Activated naive CD4-positive, alpha-beta T cell treated with anti-CD3 and anti-CD28 coated beads, Interleukin-2, amount 50 U/mL, for 72 hours (primary cell): Measurements from ENCODE around the gene DSG1. TPM values are rescaled to one million over a fixed set of nuclear protein-coding genes. Genes with fewer than 3 reads are reported as not detected.
"Not testable (repeated sequence)": the region's sequence is repeated elsewhere in the genome, so short reads cannot be mapped to it uniquely, and the experiment has no call there.

Source experiments
- ATAC-seq, 2 donors: fragments of 150-1000 bp; cut with Tn5 transposase; 2 replicates each; pipeline ENCODE4 v1.10.0; 2021; ENCODE audit warnings: mild to moderate bottlenecking in 2 of 2, moderate library complexity in 2 of 2
- DNase-seq, 2 donors: peaks; one replicate each; pipeline ENCODE4 v3.0.0; 2021 to 2022; ENCODE audit warnings: low spot score in 2 of 2
- H3K27ac Mint-ChIP-seq, 2 donors: one replicate each; pipeline ENCODE4 v1.8.0; 2022; ENCODE audit warnings: mild to moderate bottlenecking in 2 of 2, mixed read lengths in 2 of 2
- H3K36me3 Mint-ChIP-seq, 2 donors: one replicate each; pipeline ENCODE4 v1.8.0; 2022; ENCODE audit warnings: mixed read lengths in 2 of 2
- H3K9me3 Mint-ChIP-seq, 2 donors: one replicate each; pipeline ENCODE4 v1.8.0; 2022; ENCODE audit warnings: mixed read lengths in 2 of 2
- total RNA-seq, 2 donors: library from RNA; stranded (reverse); gene quantifications; one replicate each; pipeline ENCODE4 v1.2.3, GENCODE V29; 2022

Gene DSG1
- total RNA-seq, 2 donors from 2014 or later, result not detected

- DNase-seq (no peak), ATAC-seq (no peak)
- Mint-ChIP-seq H3K9me3 (peaks cover 0 to 7% of the 10 kb centered on the region in 2 donors), H3K36me3 (no peaks in the 10 kb centered on the region), H3K27ac (no peak overlapping the region)
These were observed 8.8 kb upstream of the DSG1 start for GRCh38 chr18:31309115-31309514.

- ATAC-seq (no peak), DNase-seq (no peak)
- H3K27ac Mint-ChIP-seq, result no peak overlapping the region
- no peaks in the 10 kb centered on the region for H3K36me3 Mint-ChIP-seq
- peaks cover 0 to 4% of the 10 kb centered on the region in 2 donors for H3K9me3 Mint-ChIP-seq
These were observed 986 bp upstream of the DSG1 start for GRCh38 chr18:31316974-31317373.

- DNase-seq (no peak), ATAC-seq (no peak)
- Mint-ChIP-seq H3K36me3 (no peaks in the 10 kb centered on the region), H3K9me3 (peaks cover 6 to 15% of the 10 kb centered on the region in 2 donors), H3K27ac (no peak overlapping the region)
These were observed 3.8 kb downstream of the DSG1 start for GRCh38 chr18:31321719-31322118.

GRCh38 chr18:31325051-31325450 lies 7.1 kb downstream of the DSG1 start:
- Mint-ChIP-seq H3K27ac (no peak overlapping the region), H3K9me3 (peaks cover 6 to 19% of the 10 kb centered on the region in 2 donors), H3K36me3 (no peaks in the 10 kb centered on the region)
- ATAC-seq (no peak), DNase-seq (no peak)

- ATAC-seq (no peak), DNase-seq (no peak)
- no peak overlapping the region for H3K27ac Mint-ChIP-seq
- no peaks in the 10 kb centered on the region for H3K36me3 Mint-ChIP-seq
- H3K9me3 Mint-ChIP-seq, result peaks cover 0 to 5% of the 10 kb centered on the region in 2 donors
These were observed 12.0 kb downstream of the DSG1 start for GRCh38 chr18:31329787-31330438.

- DNase-seq (no peak), ATAC-seq (no peak)
- no peaks in the 10 kb centered on the region for H3K36me3 Mint-ChIP-seq
- H3K27ac Mint-ChIP-seq, result no peak overlapping the region
- peaks cover 8 to 9% of the 10 kb centered on the region in 2 donors for H3K9me3 Mint-ChIP-seq
These were observed 25.5 kb downstream of the DSG1 start for GRCh38 chr18:31343454-31343853.

- ATAC-seq, result not testable (repeated sequence)
These were observed 35.4 kb downstream of the DSG1 start for GRCh38 chr18:31353336-31353735.

GRCh38 chr18:31354990-31355389 lies 37.0 kb downstream of the DSG1 start:
- H3K36me3 Mint-ChIP-seq, result no peaks in the 10 kb centered on the region
- no peaks in the 10 kb centered on the region for H3K9me3 Mint-ChIP-seq
- H3K27ac Mint-ChIP-seq, result no peak overlapping the region

More at GRCh38 chr18:31353336-31353735, 35.4 kb downstream of the DSG1 start:
- DNase-seq, H3K36me3 Mint-ChIP-seq, H3K9me3 Mint-ChIP-seq, H3K27ac Mint-ChIP-seq: not testable (repeated sequence)

GRCh38 chr18:31356025-31356424 lies 38.1 kb downstream of the DSG1 start:
- ATAC-seq (no peak), DNase-seq (no peak)
- Mint-ChIP-seq H3K36me3 (no peaks in the 10 kb centered on the region), H3K9me3 (no peaks in the 10 kb centered on the region), H3K27ac (no peak overlapping the region)

More at GRCh38 chr18:31354990-31355389, 37.0 kb downstream of the DSG1 start:
- no peak for DNase-seq
- ATAC-seq, result no peak

GRCh38 chr18:31364190-31364589 lies 46.2 kb downstream of the DSG1 start:
- no peak overlapping the region for H3K27ac Mint-ChIP-seq
- DNase-seq, result no peak
- ATAC-seq, result no peak
- peaks cover 7% of the 10 kb centered on the region in 2 donors for H3K9me3 Mint-ChIP-seq
- no peaks in the 10 kb centered on the region for H3K36me3 Mint-ChIP-seq

- Mint-ChIP-seq H3K36me3 (no peaks in the 10 kb centered on the region), H3K9me3 (no peaks in the 10 kb centered on the region), H3K27ac (no peak overlapping the region)
- ATAC-seq (no peak), DNase-seq (no peak)
These were observed 51.5 kb downstream of the DSG1 start for GRCh38 chr18:31369478-31369877.

GRCh38 chr18:31371989-31372388 lies 54.0 kb downstream of the DSG1 start:
- H3K9me3 Mint-ChIP-seq, result no peaks in the 10 kb centered on the region
- DNase-seq (no peak), ATAC-seq (no peak)
- H3K27ac Mint-ChIP-seq, result no peak overlapping the region
- H3K36me3 Mint-ChIP-seq, result no peaks in the 10 kb centered on the region

- Mint-ChIP-seq H3K27ac (no peak overlapping the region), H3K9me3 (no peaks in the 10 kb centered on the region), H3K36me3 (no peaks in the 10 kb centered on the region)
- no peak for DNase-seq
- no peak for ATAC-seq
These were observed 55.7 kb downstream of the DSG1 start for GRCh38 chr18:31373641-31374040.

GRCh38 chr18:31376477-31376876 lies 58.5 kb downstream of the DSG1 start, which contains the start of gene DSG4:
Gene DSG4 (plus strand): TSS chr18:31376777. CDS start chr18:31376912, 135 bp downstream.
- DNase-seq, result no peak
- Mint-ChIP-seq H3K9me3 (no peaks in the 10 kb centered on the region), H3K27ac (no peak within 1 kb of the TSS), H3K36me3 (no peaks in the 10 kb centered on the region)
- no peak for ATAC-seq

GRCh38 chr18:31380912-31381311 lies 63.0 kb downstream of the DSG1 start:
- peaks cover 0 to 4% of the 10 kb centered on the region in 2 donors for H3K9me3 Mint-ChIP-seq
- no peak for ATAC-seq
- H3K27ac Mint-ChIP-seq, result no peak overlapping the region
- no peak for DNase-seq
- no peaks in the 10 kb centered on the region for H3K36me3 Mint-ChIP-seq

- ATAC-seq, result no peak
These were observed 64.1 kb downstream of the DSG1 start for GRCh38 chr18:31382107-31382506.

GRCh38 chr18:31386741-31387140 lies 68.8 kb downstream of the DSG1 start:
- no peak for ATAC-seq
- Mint-ChIP-seq H3K36me3 (no peaks in the 10 kb centered on the region), H3K9me3 (peaks cover 0 to 4% of the 10 kb centered on the region in 2 donors), H3K27ac (no peak overlapping the region)
- DNase-seq, result no peak

More at GRCh38 chr18:31382107-31382506, 64.1 kb downstream of the DSG1 start:
- peaks cover 0 to 4% of the 10 kb centered on the region in 2 donors for H3K9me3 Mint-ChIP-seq
- H3K27ac Mint-ChIP-seq, result no peak overlapping the region
- DNase-seq, result no peak
- H3K36me3 Mint-ChIP-seq, result no peaks in the 10 kb centered on the region

GRCh38 chr18:31393286-31393685 lies 75.3 kb downstream of the DSG1 start:
- Mint-ChIP-seq H3K36me3 (no peaks in the 10 kb centered on the region), H3K9me3 (no peaks in the 10 kb centered on the region), H3K27ac (no peak overlapping the region)
- ATAC-seq (no peak), DNase-seq (no peak)
